Sigmoid colon (tissue), 4 donors: ENCODE results near the gene TFB2M.

Experiments used
- EP300 ChIP-seq, 4 donors: sonication (generic); formaldehyde crosslinking; IDR thresholded peaks; one replicate each; pipeline ENCODE4 v1.6.1; 2017; ENCODE audit warnings: antibody characterized with exemption in 4 of 4
- POLR2A ChIP-seq, 2 donors: fragments of 450-650 bp; IDR thresholded peaks; one replicate each; pipeline ENCODE4 v1.6.1; 2016; ENCODE audit warnings: antibody characterized with exemption in 2 of 2, mild to moderate bottlenecking in 2 of 2, moderate library complexity in 2 of 2
- POLR2AphosphoS5 ChIP-seq, 4 donors: sonication (generic); formaldehyde crosslinking; IDR thresholded peaks; one replicate each; pipeline ENCODE4 v1.6.1; 2017; ENCODE audit warnings: antibody characterized with exemption in 4 of 4
- TF ChIP-seq, protein P1 (sequence below), 4 experiments: fragments of 450-650 bp in 3 of 4; fragments of 200-600 bp in 1 of 4; IDR thresholded peaks; one replicate each; pipeline ENCODE4 v1.5.1; 2016 to 2019; ENCODE audit warnings: antibody characterized with exemption in 4 of 4, mild to moderate bottlenecking in 3 of 4, moderate library complexity in 2 of 4

DNA sequence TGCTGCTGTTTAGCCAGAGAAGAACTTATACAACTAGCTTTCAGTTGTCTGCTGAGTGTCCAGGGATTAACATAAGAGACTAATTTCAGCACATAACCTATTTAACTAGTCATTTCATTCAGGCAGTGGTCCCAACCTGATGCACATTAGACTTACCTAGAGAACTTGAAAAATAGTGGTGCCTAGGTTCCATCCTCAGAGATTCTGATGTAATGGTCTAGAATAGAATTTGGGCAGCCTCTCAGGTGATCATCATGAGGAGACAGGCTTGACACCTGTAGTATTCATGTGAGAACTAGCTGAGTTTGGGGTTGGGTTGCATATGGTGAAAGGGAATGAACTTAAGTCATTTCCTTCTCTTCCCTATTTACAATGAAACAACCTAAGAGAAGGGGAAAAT, 25.0 kb upstream of the TFB2M start:
- TF ChIP-seq, protein P1, sequence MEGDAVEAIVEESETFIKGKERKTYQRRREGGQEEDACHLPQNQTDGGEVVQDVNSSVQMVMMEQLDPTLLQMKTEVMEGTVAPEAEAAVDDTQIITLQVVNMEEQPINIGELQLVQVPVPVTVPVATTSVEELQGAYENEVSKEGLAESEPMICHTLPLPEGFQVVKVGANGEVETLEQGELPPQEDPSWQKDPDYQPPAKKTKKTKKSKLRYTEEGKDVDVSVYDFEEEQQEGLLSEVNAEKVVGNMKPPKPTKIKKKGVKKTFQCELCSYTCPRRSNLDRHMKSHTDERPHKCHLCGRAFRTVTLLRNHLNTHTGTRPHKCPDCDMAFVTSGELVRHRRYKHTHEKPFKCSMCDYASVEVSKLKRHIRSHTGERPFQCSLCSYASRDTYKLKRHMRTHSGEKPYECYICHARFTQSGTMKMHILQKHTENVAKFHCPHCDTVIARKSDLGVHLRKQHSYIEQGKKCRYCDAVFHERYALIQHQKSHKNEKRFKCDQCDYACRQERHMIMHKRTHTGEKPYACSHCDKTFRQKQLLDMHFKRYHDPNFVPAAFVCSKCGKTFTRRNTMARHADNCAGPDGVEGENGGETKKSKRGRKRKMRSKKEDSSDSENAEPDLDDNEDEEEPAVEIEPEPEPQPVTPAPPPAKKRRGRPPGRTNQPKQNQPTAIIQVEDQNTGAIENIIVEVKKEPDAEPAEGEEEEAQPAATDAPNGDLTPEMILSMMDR (IDR thresholded peaks at IDR 0.05): no peak
- no peak for TF ChIP-seq POLR2A (IDR thresholded peaks at IDR 0.05)
- no peak for TF ChIP-seq POLR2AphosphoS5 (IDR thresholded peaks at IDR 0.05)
- no peak for TF ChIP-seq EP300 (IDR thresholded peaks at IDR 0.05)
